Middle frontal gyrus (tissue), 1 donor: ENCODE results near the gene APBB2.

ENCODE experiments used
- DNase-seq: peaks from one replicate; pipeline ENCODE4 v3.0.0-alpha.2; 2015; ENCODE audit warnings: low spot score; ENCODE audit errors: extremely low spot score

Gene APBB2

GRCh38 chr4:41196633-41197332 lies 17.6 kb downstream of the APBB2 start:
- DNase-seq: no peak

GRCh38 chr4:41192136-41192535 lies 22.2 kb downstream of the APBB2 start:
- DNase-seq: no peak

DNA sequence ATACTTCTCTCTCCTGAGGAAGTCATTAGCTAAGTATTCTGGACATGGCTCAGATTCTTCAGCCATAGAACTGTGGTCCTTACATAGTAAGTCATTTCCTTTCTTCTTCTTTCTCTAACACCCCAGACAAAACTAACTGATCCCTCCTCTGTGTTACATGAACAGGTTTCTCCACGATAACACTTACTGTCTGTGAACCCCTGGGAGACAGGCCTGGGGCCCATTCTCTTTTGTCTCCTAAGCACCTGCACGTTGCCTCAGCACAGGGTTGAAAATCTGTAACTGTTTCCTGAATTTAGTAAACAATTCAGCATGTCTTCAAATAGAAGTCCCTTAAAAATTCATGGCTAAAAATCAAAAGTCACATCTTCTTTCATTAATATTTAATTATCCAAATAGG lies 24.7 kb downstream of the APBB2 start:
- no peak for DNase-seq

DNA sequence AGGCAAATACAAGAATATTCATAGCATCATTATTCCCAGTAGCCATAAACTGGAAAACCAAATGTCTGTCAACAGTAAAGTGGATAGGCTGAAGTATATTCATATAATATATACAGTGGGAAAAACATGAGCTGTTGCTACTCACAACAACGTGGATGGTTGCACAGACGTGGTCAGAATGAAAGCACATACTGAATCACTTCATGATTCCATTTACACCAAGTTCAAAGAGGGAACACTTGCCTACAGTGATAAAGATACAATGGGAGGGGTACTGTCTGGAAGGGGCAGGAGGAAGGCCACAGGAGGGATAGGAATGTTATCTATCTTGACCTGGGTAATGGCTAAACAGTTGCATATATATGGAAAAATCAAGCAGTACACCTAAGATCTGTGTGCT lies 25.3 kb downstream of the APBB2 start:
- no peak for DNase-seq

GRCh38 chr4:41185614-41186592 lies 28.4 kb downstream of the APBB2 start:
- DNase-seq: no peak

GRCh38 chr4:41184009-41184408 lies 30.3 kb downstream of the APBB2 start:
- no peak for DNase-seq

DNA sequence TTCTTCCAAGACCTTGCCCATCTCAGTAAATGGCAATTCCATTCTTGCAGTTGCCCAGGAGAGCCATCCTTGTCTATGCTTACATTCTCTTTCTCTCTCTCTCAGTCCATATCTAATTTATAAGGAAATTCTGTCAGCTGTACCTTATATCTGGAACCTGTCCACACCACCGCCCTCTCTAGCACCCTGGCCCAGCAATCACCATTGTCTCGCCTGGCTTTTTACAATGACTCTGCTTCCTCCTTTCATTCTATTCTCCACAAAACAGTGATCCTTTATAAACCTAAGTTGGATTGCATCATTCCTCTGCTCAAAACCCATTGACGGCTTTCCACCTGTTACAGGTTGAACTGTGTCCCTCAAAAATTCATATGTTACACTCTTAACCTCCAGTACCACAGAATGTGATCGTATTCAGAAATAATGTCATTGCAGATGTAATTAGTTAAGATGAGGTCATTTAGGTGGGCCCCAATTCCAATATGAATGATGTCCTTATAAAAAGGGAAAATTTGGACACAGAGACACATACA lies 31.3 kb downstream of the APBB2 start:
- no peak for DNase-seq

DNA sequence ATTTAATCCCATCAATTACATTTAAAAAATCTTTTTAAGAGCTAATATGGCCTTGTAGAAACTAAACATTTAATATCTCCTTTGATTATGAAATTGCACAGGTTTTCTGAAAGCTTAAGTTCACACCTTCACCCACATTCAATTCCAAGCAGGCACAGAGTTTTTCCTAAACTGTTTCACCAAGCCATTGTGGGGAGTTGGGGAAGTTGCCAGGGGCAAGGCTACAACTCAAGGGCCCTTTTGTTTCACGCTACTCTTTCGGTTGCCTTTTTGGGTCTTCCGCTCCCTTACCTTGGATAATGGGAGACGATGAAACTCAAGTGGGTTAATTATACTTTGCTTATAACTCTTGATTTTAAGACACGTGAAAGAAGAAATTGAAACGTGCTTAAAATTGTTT lies 33.3 kb downstream of the APBB2 start:
- no peak for DNase-seq

DNA sequence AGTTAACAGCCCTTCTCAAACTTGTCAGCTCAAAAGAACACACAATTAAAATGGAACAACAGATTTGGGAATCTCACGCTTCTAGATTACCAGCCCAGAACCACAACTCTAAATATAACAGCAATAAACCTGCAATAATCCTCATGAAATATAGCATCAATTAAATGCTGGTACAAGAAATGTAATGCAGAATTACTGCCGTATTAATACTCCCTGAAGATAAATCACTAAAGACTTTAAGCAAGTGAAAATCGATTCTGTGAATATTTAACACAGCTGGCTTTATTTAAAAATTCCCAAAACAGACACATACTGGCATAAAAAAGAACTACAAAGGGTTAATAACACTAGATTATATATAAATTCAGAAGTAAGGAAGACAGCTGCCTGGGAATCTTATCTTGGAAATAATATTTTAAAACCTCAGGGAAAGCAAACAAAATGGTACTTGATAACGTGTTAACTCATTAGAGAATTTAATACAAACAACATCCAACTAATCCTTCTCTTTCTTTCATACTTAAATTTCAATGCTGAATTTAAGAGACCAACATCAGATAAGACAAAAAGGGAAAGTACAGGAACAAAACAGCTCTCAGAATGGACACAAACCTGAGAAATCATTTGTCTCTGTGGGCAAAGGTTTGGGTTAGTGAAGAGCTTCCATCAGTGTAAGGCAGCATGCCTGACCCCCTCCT lies 34.7 kb downstream of the APBB2 start:
- DNase-seq: no peak

GRCh38 chr4:41178372-41179370 lies 35.7 kb downstream of the APBB2 start:
- no peak for DNase-seq

DNA sequence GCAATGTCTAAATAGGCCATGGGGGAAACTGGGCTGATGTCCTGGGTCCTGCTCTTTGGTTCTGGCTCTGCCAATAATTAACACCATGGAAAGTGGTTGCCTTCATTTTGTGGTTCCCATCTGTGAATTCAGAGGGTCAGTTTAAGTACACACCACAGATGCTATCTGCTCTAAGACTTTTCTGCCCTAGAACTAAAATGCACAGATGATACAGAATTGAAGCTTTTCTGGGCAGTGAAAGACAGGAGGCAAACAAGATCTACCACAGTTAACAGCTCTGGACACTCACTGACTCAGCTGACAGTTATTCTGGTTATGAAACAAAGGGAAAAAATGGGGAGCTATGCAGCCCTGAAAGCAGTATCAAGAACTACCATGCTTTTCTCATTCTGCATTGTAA lies 37.3 kb downstream of the APBB2 start:
- no peak for DNase-seq

DNA sequence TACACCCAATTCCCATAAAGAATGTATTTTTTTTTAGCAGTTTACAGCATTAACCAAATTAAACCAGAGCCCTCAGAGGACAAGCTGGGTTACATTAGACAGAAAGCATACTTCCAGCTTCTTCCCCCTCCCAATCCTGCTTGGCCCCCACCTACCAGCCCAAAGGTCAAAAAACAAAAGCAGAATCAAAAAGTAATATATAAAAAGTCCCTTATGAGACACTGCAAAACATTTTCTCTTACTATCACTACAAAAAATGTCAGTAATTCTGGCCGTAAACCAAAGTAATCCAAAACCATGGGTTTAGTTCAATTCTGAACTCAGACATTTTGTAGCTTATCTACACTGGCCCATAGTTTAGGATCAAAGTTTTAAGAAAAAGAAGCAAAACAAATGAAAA lies 38.0 kb downstream of the APBB2 start:
- no peak for DNase-seq

DNA sequence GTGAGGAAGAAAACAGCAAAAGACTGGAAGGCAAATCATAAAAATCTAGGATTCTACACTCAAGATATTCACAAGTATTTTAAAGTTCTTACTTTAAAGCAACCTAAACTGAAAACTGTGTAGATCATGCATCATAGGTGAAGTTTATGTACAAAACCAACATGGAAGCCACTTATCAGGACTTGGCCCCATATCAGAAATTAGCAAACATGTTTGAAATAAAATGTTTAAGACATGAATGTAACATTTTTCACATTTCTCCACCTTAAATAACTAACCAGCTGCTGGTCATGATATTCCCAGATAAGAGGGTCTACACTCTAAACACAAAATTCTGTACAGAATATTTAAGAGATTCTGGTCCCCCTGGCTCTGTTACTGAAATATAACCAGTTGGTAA lies 38.5 kb downstream of the APBB2 start:
- no peak for DNase-seq

GRCh38 chr4:41174444-41174843 lies 39.9 kb downstream of the APBB2 start:
- DNase-seq: no peak

- DNase-seq: no peak
These were observed 41.6 kb downstream of the APBB2 start for GRCh38 chr4:41172786-41173185.

DNA sequence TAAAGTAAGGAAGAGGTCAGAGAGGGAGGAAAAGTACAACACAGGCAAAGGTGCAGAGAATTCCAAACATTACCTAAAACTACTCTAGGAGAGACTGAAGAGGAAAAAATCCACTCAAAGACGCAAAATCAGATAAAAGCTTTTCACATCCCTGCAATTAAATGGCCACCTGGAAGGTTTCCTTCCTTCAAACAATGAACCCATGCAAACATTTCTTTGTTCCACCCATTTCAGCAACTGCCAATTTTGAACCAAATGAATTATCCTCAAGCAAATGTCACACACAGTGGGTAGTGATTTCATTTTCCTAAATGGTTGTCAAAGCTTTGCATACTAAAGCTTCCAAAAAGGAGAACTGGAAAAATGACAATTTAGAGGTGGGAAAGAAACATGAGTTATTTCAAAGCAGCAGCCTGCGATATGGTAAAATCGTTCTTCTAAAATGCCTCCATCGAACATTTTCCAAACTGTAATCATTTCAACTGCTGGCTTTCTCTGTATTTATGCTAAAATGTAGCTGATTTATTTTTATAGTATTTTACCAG lies 45.0 kb downstream of the APBB2 start:
- no peak for DNase-seq

DNA sequence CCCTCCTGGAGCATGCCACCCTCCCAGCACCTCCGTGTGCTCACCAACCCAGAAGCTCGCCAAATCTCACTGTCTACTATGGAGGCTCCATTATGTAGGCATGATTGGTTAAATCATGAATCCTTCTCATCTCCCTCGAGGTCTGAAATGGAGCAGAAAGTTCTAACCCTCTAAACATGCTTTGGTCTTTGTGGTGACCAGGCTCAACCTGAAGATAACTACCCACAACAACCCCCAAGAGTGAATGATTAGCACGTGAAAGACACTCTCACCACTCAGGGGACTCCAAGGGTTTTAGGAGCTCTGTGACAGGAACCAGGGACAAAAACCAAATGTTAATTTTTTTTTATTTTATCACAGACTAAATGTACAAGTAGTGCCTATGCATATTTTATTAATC lies 47.2 kb downstream of the APBB2 start:
- no peak for DNase-seq

GRCh38 chr4:41164405-41164804 lies 49.9 kb downstream of the APBB2 start:
- DNase-seq: no peak

DNA sequence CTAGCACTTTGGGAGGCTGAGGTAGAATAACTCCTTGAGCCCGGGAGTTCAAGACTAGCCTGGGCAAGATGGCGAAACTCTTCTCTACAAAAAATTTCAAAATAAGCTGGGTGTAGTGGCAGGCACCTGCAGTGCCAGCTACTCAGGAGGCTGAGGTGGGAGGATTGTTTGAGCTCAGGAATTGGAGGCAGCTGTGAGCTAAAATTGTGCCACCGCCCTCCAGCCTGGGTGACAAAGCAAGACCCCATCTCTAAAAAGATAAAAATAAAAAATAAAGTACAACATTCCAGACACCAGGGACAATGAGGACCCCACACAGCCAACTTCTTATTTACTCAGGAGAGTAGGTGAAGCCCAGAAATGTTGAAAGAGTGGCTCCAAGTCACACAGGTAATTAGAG lies 53.0 kb downstream of the APBB2 start:
- DNase-seq: no peak

DNA sequence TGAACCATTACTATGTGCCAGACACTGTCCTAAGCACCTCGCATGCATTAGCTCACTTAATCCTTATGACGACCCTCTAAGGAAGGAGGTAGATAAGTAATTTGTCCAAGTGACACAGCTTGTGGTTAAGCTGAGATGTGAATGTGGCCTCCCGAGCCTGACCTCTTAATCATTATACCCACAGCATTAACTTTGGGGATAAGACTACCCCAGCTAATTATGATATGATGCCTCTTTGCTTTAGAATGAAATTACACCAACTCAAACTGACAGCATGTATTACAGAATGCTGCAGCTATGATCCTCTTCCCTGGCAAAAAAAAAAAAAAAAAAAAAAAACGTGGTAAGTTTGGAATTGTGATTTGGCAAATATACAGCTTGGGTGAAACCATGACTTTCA lies 53.5 kb downstream of the APBB2 start:
- no peak for DNase-seq
